ENCODE measurements around the gene ZNF786.
A peak's percentile ranks its signal among the peaks of the same experiment; 100 is the strongest.
"Not testable (repeated sequence)": the region's sequence is repeated elsewhere in the genome, so short reads cannot be mapped to it uniquely, and the experiment has no call there.

The ZNF786 gene

GRCh38 chr7:149075286-149075685, 15.2 kb downstream of the ZNF786 start:
- no peak for DNase-seq

DNA sequence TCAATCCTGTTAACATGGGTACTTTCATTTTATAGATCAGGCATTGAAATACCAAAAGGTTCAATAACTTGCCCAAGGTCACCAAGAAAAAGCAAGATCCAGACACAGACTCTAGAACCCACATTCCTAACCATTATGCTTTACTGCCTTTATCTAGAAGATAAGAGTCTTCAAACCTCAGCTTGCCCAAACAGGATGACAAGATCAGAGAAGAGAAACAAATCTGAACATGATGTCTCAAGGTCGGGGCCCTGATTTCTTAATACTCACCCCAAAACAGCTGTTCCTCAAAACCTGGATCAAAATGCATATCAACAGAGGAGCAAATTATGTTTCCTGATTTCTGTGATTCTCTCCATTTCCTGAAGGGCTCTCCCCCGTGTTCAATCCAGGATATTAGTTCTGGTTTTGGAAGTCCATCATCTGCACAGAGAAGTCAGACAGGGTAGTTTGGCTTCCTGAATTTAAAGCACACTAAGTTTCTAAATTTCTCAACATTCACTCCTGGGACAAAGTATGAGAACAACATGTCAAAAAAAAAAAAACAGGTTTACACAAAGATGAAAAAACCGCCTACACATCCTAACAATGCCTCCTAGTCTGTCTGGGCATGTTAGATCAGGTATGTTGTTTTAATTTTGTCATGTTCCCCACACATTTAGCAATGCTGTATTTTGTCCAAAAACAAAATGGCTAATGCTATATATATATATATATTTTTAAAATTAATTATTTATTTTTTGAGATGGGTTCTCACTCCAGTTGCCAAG, 16.2 kb downstream of the ZNF786 start:
- no peak for DNase-seq

DNA sequence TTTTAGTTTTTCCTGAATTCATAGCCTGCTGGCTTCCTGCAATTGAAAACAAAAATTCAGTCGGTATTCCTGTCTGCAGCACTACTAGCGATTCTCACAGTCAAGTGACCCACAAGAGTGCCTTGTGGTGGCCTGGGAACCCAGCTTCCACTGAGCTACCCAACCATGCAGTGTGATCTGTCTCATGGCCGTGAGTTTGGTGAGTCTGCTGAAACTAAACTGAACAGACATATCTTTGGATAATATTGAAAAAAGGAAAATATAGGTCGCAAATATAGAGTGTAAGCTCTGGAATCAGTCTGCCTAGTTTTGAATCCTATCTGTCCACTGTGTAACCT, 18.1 kb downstream of the ZNF786 start:
- DNase-seq = no peak

DNA sequence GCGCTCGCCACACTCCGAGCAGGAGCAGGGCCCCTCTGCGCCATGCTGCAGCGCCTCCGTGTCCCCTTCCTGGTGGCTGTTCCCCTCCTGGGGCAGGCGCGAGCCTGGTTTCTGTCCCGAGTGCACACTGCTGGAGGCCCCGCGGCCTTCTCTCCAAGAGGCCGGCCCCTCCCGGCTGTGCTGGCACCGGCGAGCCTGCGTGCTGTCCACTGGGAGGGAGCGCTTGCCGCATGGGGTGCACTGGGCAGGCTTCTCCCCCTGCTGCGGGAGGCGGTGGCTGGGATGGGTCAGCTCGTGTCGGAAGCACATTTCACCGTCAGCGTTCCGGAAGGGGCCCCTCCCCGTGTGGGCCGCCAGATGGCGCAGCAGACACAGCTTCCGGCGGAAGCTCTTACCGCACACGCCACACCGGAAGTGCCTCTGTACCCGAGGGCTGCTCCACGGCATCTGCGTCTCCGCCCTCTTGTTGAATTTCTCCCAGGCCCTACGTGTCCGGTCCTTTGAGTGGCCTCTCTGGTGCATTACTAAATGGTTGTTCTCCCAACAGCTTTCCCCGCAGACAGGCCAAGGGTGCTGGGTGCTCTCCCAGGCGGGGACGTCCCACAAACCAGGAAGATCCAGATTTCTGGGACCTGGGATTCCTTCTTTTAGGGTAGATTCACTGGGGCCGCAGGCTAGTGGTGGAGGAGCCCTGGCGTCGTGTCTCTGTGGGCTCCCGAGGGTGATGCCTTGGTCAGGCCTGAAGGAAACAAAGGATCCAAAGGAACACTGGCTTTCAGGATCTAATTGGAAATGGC, 18.7 kb downstream of the ZNF786 start:
- DNase-seq = no peak

DNA sequence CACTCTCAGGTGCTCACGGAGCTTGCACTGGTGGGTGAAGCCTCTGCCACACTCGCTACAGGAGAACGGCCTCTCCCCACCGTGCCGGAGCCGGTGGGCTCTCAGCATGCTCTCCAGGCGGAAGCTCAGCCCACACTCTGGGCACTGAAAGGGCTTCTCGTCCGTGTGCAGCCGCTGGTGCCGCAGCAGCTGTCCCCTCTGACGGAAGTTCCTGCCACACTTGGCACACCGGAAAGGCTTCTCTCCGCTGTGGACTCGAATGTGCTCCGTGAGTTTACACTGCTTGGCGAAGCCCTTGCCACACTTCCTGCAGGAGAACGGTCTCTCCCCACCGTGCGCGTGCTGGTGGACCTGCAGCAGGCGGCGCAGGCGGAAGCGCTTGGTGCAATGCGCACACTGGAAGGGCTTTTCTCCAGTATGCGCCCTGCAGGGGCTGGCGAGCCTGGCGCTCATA, 19.3 kb downstream of the ZNF786 start:
- DNase-seq = no peak

DNA sequence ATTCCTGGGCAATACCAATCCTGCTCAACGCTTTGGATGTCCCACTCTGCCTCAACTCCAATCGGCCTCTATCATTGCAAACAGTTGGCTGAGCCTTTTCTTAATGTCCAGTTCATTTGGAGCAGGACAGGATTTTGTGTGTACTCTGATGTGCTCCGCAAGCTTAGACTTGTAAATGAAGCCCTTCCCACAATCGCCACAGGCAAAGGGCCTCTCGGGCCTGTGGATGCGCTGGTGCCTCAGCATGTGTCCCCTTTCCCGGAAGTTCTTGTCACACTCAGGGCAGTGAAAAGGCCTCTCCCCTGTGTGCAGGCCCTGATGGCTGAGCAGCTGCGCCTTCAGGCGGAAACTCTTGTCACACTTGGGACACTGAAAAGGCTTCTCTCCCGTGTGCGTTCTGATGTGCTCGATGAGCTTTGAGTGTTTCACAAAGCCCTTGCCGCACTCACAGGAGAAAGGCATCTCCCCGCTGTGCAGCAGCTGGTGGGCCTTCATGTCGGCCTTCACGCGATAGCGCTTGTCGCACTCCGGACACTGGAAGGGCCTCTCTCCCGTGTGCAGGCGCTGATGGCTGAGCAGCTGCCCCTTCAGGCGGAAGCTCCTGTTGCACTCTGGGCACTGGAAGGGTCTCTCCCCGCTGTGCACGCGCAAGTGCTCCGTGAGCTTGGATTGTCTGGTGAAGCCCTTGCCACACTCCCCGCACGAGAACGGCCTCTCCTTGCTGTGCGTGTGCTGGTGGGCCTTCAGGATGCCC, 20.0 kb downstream of the ZNF786 start:
- no peak for DNase-seq

DNA sequence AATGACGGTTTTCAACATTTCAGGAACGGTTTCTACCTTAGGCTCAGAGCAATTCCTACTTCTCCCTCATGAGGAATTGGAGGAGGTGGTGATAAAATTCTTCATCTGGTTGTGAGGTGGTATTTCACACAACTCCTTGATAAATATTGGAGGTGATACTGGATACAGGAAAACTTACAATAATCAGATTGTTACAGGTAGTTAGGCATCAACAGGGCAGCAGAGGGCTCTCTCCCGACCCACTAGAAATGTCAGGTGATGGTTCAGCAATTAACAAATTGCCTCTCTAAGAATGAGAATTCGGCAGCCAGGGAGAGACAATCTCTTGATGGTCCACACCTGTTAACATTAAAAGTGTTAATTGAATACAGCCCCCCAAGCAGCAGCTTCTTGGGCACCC, 22.6 kb downstream of the ZNF786 start:
- DNase-seq = no peak

DNA sequence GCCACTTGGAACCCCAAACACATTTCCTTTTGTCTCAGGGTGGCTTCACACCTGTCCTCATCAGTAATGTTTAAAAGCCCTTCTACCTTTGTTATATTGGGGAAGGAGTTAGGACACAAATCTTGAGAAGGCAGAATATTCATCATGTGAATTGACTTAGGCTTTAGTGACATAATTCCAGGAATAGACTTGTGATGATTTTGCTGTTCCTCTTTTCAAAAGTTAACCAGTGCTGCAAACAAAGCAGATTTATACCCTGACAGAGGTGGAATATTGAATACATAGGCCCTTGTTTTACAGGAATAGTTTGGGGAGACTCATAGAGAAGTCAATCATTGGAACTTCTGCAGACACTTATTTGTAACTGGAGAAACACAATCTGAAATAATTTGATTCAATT, 27.0 kb downstream of the ZNF786 start:
- DNase-seq = no peak

- not testable (repeated sequence) for DNase-seq
Measured at GRCh38 chr7:149062217-149062899, 28.2 kb downstream of the ZNF786 start.

DNA sequence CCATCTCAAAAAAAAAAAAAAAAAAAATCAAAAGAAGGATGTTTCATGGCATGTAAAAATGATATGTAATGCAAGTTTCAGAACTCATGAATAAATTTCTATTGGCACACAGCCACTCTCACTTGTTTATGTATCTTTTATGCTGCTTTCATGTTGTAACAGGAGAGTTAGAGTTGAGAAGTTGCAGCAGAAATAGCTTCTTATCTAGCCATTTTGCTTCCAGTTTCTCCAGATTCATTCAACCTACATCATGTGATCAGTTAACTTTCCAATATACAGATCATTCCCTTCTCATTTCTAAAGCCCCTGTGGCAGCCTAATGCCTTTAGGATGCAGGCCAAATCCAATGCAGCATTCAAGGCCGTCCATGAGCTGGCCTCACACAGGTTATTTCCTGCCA, 30.4 kb downstream of the ZNF786 start:
- DNase-seq = no peak

DNA sequence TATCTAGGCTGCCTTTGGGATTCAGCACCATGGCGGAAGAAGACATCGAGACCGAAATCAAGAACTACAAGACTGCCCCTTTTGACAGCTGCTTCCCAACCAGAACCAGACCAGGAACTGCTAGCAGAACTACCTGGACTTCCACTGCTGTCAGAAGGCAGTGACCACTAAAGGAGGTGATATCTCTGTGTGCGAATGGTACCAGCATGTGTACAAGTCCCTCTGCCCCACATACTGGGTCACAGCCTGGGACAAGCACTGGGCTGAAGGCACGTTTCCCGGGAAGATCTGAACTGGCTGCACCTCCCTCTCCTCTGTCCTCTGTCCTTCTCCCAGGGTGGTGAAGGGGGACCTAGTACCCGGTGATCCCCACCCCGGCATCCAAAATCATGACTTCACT, 36.6 kb downstream of the ZNF786 start:
- DNase-seq = no peak

DNA sequence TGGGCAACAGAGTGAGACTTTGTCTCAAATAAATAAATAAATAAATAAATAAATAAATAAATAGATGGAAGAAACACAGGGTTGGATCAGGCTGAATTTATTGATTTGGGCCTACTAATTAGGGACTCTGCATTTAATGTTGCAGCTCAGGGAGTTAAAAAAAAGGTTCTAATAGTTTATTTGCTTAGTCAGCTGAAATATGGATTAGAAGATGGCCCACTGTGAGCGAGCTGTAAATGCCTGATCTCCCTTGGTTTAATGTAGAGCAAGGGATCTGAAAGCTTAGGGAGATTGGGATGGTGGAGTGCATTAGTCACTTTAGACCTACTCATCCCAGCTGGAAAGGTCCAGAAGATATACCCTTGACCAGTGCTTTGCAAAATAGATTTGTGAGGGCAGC, 37.1 kb downstream of the ZNF786 start:
- no peak for DNase-seq

GRCh38 chr7:149050941-149051340, 39.6 kb downstream of the ZNF786 start:
- peak; percentile 7 for DNase-seq

GRCh38 chr7:149048805-149049204, 41.7 kb downstream of the ZNF786 start:
- DNase-seq = no peak

DNA sequence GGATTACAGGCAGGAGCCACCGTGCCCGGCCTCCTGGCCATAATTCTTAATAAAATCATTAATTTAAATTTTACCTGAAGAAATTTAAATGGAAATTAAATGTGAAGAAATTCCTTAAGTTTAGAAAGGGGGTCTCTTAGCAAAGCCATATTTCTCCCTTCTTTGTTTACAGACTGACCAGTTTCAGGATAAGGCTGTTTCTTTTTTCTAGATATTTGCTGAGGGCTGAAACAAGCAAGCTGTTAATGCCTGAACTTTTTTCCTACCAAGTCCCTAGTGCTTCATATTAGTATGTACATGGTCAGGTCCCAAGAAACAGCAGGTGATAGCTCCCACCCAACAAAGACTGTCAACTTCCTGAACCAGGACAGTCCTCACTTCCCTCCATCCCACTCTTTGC, 44.1 kb downstream of the ZNF786 start:
- DNase-seq = no peak

- no peak for DNase-seq
Measured at GRCh38 chr7:149043936-149044335, 46.6 kb downstream of the ZNF786 start.

DNA sequence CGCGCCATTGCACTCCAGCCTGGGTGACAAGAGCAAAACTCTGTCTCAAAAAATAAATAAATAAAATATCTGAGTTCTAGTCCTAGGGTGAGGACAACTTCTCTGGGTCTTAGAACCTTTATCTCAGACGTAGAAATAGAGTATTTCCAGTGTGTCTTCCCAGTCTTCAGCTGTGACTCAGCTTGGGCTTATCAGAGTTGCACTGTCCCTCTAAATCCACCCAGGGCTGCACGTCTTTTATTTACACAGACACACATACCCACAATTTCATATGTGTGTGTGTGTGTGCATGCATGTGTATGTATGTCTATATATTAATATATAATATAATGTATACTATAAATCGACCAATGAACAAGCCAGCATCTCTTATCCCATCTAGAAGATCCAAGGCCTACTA, 49.2 kb downstream of the ZNF786 start:
- DNase-seq = no peak

DNA sequence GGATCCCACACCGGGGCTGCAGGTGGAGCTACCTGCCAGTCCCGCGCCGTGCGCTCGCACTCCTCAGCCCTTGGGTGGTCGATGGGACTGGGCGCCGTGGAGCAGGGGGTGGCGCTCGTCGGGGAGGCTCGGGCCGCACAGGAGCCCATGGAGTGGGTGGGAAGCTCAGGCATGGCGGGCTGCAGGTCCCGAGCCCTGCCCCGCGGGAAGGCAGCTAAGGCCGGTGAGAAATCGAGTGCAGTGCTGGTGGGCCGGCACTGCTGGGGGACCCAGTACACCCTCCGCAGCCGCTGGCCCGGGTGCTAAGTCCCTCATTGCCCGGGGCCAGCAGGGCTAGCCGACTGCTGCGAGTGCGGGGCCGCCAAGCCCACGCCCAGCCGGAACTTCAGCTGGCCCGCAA, 51.9 kb downstream of the ZNF786 start:
- DNase-seq = not testable (repeated sequence)

DNA sequence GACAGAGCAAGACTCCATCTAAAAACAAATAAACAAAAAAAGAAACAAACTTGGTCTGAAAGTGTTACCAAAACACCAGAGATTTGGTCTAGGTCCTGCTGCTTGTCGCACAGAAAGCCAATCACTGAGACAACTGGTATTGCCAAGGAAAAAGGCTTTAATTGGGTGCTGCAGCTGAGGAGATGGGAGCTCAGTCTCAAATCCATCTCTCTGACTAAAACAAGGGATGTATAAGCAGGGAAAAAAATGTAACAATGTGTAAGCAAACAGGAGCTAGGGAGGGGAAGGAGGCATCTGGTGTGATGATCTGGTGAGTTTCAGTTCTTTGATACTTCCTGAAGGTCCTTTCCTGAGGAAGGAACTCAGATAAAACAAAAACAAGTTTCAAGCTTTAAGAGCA, 53.8 kb downstream of the ZNF786 start:
- DNase-seq = no peak

DNA sequence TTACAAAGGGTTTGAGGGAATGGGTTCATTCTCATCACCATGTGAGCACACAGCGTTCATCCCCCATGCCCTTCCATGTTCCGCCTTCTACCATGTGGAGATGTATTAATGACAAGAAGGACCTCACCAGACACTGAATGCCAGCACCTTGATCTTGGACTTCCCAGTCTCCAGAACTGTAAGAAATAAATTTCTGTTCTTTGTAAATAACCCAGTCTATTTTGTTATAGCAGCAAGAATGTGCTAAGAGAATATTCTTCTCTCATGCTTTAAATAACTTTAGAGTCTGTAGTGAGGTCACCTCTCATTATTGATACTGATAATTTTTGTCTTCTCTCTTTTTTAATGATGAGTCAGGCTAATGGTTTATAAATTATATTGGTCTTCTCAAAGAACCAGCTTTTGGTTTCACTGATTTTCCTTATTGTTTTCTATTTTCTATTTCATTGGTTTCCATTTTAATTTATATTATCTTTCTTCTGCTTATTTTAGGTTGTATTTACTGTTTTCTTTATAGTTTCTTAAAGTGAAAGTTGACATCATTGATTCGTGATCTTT, 59.1 kb downstream of the ZNF786 start:
- DNase-seq = no peak

GRCh38 chr7:149030439-149030838, 60.1 kb downstream of the ZNF786 start:
- not testable (repeated sequence) for DNase-seq

- peak; percentile 99 for DNase-seq
Measured at GRCh38 chr7:149028346-149029109, 62.0 kb downstream of the ZNF786 start, which contains the start of gene PDIA4. TSS of gene PDIA4 (minus strand) at chr7:149028505. CDS start at chr7:149028408, 97 bp downstream.
